HG02870 (cell line): Measurements from ENCODE around the gene HOATZ.

Source experiments
- ATAC-seq: cut with Tn5 transposase; IDR thresholded peaks from one replicate; pipeline ENCODE4 v1.9.1; 2021; ENCODE audit warnings: mild to moderate bottlenecking, moderate library complexity; ENCODE audit not compliant: unreplicated experiment

Gene HOATZ

GRCh38 chr11:111521135-111521534 is 6.6 kb downstream of the HOATZ start:
- ATAC-seq: no peak

- ATAC-seq: no peak
These were observed 7.8 kb downstream of the HOATZ start for GRCh38 chr11:111522426-111522825.

DNA sequence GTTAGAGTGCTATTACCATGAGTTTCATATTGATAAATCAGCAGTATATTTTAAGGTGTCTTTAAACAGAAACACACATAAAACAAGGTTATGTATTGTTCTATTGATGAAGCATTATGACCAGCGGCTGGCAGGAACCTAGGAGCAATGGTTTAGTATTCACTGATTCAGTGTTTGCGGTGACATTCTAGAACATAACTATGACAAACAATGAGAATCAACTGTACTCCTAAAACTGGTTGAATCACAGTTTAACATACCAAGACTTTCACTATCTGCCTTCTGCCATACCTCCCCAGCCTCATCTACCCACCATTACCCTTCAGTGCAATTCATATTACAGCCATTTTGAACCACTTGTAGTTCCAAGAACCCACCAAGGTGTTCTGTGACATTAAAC is 8.8 kb downstream of the HOATZ start:
- no peak for ATAC-seq

DNA sequence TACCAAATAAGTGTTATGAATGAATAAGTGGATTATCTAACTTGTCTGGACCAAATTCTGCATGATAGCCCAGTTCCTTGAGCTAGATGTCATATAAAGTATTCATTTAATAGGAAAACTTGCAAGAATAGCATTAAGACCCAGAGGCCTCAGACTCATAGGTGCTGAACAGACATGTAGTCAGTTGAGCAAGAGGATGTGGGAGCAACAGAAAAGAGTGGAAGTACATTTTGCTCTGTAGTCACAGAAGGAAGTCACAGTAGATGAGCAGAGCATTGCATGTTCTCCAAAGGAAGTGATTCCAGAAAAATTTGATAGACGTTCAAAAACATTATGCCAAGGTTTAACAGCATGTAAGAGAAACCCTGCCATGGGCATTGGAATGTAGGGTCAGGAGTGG is 9.5 kb downstream of the HOATZ start:
- no peak for ATAC-seq

DNA sequence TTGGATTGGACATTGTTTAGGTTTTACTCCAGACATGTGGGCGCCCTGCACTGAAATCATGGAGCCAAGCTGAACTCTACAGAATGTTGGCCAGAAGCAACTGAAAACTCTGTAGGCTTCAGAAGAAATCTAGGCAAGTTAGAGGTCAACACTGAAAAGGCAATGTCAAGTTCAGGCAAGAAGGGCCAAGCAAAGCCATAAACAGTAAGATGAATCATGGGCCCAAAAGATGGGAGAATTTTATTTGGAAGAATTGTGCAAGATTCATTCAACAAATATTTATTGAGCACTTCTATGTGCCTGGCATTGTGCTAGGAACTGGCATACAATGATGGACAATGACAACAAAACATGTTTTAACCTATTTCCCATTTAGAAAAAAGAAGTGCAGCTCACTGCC is 10.9 kb downstream of the HOATZ start:
- ATAC-seq: no peak

DNA sequence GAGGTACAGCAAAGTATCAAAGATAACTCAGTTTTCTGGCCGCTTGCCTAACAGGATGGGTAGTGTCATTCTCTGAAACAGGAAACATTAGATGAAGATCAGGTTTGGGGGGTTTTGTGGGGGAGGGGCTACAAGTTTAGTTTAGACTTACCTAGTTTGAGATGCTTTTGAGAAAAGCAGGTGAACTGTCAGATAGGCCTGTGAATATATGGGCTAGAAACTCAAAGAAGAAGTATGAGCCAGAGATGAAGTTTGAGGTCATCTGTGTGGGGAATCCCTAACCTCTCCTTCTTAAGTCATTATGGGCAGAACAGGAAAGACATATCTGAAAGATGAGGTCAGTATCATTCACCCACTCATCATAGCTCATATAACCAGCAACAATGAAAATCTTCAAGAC is 11.9 kb downstream of the HOATZ start:
- no peak for ATAC-seq

DNA sequence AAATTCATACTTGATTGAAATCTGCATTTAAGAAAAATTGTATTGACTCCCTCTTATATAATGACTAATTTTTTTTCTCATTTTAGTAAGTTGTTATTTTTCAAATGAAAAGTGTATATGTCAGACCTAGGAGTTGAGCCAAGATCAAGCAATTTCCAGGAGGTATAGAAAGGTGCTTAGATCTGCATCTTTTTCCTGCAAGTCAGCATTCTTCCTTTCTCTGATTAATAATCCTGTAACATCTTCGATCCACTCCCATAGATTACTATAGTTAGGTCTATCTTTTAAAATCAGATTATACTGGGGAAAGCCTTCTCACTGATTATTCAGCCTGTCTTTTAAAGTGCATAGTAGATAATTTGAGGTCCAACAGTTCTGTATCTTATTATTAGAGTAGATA is 12.7 kb downstream of the HOATZ start:
- ATAC-seq: no peak

- ATAC-seq: no peak
These were observed 14.0 kb downstream of the HOATZ start for GRCh38 chr11:111528557-111528956.

DNA sequence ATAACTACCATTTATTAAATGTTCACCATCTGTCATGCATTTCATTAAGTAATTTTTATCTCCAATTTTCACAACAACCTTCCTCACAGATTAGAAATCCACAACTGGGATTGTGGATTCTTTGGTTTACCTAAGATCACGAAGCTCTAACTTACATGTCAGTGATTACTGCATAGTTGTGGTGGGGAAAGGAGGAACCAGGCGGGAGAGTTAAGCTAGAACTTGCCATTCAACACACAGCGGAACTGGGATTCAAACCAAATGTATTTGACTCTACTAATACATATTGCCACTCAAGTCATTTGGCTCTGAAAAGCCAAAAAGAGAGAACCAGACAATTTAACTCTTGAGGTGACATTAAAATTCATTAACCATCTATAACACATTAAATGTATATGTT is 15.5 kb downstream of the HOATZ start:
- ATAC-seq: no peak

DNA sequence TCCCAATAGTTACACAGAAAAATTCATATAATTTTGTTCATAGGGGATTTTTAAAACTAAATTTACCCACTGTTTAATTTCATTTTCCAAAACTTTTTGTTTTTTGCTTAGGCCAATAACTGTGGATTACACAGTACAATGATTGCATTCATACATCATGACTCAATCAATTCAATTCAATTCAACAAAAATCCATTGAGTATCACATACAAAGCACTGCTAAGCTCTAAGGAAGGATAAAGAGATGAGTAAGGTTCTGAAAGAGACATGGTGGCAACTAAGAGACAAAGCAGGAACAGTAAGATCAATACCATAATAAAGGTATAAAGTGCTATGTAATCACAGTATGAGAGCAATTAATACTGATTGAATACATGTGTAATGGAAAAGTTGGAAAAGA is 16.6 kb downstream of the HOATZ start:
- no peak for ATAC-seq

- ATAC-seq: peak; percentile 87
These were observed 17.2 kb downstream of the HOATZ start for GRCh38 chr11:111531687-111532364.

GRCh38 chr11:111532365-111532709 is 17.8 kb downstream of the HOATZ start:
- ATAC-seq: no peak

DNA sequence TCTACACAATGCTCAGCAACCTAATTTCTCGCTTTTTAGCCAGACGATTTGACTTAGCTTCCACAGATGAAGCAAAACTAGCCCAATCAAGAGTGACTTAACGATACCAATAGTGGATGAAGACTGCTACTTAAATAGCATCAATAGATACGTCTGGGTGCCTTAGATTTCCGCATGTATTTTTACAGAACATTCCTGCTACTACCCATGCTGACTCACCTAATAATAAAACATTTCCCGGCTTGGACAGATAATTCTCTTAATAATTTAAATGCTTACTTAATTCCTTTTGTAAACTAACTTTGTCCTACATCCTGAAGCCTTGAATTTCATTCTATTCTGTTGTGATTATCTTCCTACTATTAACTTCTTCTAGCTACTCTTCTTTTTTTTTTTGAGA is 20.7 kb downstream of the HOATZ start:
- no peak for ATAC-seq

- no peak for ATAC-seq
These were observed 22.8 kb downstream of the HOATZ start for GRCh38 chr11:111537336-111537860.

DNA sequence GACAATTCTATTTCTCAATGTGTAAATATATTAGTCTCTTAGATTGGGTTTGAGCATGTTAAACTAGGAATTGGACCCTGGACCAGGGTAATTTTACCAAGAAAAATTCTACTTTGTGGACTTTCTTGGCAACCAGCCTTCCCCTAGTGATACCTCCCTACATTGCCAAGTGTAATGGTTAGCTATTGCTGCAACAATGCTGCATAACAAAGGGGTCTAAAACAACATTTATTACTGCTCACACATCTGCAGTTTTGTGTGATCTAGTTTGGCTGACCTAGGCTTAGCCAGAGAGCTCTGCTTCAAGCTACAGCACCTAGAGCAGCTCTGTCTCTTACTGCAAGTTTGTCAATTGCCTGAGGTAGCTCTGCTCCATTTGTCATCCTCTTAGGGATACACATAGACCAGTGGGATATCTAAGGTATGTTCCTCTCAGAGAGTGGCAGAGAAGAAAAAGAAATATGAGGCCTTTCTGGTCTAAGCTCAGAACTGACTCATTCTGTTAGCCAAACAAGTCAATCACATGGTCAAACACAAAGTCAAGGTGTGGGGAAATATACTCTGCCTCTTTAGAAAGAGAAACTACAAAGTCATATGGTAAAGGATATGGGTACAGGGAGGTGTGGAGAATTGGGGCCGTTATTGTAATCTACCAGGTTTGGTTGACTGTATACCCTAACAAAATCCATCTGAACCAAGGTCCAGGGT is 24.0 kb downstream of the HOATZ start:
- no peak for ATAC-seq

GRCh38 chr11:111539426-111540113 is 25.0 kb downstream of the HOATZ start:
- ATAC-seq: no peak

GRCh38 chr11:111540114-111540936 is 25.7 kb downstream of the HOATZ start, which contains the start of gene LAYN:
Gene LAYN, plus strand, starts transcription at chr11:111540720. Its CDS starts 124 bp downstream, at chr11:111540844.
- ATAC-seq: no peak

DNA sequence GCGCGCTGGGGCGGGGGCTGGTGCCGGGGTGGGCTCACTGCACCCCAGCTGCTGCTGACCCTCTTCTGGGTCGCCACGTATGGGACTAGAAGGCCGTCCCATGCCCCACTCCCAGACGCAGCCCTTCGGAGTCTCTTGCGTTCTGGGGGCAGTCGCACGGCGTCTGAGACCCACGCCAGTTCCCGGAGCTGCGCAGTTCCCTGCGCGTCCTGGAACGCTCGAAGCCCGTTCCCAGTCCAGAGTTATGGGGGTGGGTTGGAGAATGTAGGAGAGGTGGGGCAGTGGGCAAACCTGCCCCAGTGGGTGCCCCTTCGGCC is 26.3 kb downstream of the HOATZ start:
- no peak for ATAC-seq

DNA sequence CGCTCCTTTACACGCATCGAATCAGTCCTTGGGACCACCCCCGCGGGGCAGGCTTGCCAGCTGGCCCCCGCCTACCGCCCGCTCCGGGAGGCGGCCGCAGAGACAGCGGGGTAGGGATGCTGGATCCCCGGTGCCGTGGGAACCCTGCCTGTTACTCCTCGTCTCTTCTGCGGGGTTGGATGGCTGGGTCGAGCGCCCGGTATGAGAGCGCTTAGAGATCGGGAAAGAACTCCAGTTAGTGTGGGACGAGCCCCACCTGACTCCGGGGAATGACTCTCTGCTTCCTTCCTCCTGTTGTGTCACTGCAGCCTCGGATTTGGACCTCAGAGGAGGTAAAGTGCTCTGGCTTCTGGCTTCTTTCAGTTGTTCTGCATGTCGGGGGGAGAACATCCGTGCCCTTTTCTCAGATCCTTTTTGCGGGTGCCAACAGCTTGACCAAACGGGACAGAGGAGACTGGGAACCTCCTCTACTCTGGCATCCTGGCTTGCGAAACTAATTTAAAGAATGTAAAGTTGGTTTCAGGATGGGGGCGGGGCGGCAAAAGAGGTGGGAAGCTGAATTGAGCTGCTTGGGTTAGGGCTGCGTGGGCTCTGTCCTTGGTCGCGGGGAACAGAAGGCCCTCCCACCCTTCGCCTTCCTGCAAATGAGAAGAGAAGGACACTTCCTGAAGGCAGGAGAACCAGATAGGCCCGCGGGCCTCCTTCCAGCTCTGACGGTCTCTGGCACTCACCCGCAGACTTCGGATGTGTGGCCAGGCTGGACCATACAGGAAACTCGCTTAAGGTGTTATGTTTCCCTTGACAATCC is 26.9 kb downstream of the HOATZ start:
- no peak for ATAC-seq

DNA sequence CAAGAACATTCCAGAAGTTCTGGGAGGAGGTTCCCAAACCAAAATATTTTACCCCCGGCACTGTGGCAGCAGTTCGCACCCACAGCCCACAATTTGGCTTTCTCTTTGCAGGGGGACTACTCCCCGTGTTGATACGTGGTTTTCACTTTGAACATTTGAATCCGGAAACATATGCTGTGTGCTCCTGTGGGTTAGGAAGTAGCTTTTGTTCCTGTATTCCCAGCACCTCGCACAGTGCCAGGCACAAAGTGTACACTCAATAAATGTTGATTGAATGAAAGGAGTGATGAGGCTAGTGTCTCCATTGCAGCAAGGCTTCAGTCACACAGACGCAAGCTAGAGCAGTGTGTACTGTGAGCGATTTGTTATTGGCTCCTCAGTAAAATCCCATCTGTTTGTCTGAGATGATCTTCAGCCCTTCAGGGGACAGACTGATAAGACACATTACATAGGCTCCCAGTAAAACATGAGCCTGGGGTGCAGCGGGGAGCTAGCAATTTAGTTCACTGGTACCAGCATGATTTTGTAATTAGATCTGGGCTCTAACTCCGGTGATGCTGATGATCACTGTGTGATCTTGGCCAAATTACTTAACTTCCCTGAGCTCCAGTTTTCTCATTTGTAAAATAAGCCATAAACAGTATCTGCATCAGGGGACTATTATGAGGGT is 28.2 kb downstream of the HOATZ start:
- no peak for ATAC-seq
